Islet precursor cell (in vitro differentiated cells): ENCODE measurements around the gene SNCAIP.
"Not testable (repeated sequence)": the region's sequence is repeated elsewhere in the genome, so short reads cannot be mapped to it uniquely, and the experiment has no call there.

Experiments used
- DNase-seq: peaks from one replicate; pipeline ENCODE4 v3.0.0-alpha.2; 2018

SNCAIP gene

DNA sequence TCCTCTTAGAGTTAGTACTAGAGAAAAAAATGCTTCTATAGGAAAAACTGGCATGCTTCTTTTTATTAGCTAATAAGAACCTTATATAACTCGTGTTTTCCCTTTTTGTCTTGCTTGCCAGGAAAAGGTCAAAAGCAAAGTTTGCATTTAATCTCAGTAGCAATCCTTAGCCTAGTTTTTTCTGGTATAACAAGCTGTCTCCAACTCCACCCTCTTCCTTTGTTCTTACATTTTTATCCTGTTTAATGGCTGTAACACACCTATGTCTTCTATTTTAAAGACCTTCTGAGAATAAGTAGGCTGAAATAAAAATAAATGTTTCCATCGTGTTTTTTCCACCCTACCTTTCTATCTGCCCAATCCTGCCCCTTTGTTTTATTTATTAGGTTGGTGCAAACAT is 158.3 kb downstream of the SNCAIP start:
- no peak for DNase-seq

DNA sequence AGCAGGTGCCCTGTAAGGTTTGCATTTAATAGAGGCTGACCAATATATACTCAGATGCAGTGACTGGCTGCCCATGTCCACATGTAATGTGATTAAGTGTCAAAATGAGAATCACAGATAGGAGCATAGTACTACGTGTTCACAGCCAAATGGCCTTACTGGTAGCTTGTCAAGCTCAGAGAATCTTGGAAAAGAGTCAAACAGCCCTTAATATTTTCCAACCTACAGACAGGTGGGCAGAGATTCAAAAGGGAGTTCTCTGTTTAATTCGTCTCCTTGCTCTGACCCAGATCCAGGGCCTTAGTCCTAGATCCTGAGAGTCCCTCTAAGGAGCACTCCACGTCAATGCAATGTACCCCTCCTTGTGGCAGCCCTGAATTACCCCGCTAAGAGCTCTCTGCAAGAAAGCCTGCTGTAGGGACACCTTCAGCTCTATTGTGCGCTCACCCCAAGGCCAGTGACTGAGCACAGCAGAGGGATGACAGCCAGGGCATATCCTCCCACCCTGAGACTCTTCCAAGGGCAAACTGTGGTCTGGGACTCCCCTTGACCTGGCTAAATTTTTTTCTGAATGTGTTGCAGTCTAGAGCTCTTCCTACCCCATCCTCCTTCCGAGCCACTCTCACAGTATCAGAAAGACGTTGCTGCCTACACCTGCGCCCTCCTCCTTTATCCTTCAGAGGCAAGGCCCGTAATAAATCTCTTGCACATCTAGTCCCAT is 159.2 kb downstream of the SNCAIP start:
- DNase-seq: no peak

DNA sequence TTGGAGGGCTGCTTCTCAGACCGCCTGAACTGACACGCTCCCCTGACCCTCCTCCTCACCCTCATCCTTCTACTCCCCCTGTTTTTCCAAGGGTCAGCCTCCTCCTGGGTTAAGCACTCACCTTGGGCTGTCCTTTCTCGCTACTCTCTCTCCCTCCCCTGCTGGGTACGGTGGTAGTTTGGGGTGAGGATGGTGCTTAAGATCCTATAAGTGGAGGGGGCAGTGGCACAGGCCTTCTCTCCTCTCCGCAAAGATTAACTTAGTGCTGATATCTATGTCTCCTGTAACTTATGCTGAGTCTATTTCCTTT is 159.7 kb downstream of the SNCAIP start:
- no peak for DNase-seq

DNA sequence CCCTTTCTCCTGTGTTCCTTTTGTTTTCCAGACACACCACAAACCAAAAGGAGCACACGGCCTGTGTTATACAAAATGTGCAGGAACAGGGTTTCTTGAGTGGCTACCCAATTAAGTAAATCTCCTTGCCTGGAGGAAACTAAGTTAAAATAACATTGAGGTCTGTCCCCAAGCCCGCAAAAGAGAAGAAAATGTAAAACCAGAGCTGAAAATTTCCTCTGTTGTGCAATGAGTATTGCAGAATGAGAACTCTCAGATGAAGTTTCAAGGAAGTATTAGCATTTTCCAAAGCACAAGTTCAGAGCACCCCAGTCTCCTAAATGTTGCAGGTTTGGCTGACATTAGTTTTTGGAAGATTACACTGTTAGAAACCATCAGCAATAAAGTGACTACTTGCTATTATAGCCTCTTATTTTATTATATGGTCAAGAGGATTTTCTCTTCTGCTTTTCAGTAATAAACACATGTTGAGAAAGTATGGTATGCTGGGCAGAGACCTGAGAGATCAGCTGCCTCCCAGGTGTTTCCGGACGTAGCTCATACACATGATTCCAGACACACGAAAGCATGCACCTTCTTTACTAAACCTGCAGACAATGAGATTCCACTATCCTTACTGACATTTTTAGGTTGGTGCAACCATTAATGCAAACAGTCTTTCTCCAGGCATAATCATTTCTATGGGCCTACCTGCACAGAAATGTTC is 161.3 kb downstream of the SNCAIP start:
- DNase-seq: no peak

DNA sequence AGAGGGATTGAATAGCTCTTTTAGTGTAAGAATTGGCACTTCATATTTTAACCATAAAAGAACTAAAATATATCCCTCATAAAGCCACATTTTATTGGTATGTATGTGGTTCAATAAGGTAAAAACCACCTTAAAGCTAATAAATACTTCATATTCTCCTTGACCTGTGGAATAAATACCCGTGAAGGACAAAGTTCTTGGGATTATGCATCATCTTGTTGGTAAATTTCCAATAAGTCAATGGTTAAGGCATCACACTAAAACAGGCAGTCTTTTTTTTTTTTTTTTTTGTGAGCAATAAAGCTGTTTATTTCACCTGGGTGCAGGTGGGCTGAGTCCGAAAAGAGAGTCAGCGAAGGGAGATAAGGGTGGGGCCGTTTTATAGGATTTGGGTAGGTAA is 161.9 kb downstream of the SNCAIP start:
- no peak for DNase-seq

DNA sequence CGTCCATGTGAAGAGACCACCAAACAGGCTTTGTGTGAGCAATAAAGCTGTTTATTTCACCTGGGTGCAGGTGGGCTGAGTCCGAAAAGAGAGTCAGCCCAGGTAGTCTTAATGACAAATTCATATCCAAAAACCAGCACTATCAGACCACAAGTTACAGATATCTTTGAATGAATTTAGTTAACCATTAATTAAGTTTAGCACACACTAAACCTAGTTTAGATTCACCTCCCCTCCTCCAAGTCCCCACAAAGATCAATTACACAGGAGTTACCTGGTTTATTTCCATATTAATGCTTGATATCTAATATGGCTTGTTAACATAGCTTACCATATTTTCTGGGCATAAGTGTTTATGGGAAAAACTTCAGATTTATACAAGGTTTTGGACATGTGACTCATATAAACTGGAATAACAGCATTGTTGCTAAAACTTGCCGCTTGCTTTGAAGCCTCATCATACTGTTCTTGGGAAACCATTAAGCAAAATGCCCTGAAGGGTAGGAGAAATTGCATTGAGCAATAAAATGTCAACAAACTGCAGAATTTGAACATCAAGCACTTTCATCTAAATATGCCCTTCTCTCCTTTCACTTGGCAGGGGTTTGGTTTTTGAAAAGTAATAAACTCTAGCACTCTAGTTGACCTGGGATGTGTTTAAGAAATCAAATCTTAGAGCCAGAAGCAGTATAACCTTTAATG is 166.9 kb downstream of the SNCAIP start:
- no peak for DNase-seq

DNA sequence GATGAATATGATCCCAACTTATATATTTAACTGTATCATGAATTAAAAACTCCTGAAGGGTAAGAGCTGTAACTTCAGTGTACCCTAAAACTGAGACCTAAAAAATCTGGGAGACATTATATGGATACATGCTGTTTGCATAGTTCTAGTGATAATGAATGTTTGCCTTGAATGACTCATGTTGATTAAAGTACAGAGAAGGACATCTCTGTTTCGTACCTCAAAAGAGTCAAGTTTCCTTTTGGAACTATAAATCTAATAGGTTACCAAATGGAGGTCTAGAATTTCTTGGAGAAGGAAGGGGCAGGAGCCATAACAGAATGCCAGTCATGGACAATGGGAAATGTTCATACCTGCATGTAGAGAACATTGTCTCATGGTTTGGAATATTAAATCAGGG is 168.1 kb downstream of the SNCAIP start:
- DNase-seq: no peak

DNA sequence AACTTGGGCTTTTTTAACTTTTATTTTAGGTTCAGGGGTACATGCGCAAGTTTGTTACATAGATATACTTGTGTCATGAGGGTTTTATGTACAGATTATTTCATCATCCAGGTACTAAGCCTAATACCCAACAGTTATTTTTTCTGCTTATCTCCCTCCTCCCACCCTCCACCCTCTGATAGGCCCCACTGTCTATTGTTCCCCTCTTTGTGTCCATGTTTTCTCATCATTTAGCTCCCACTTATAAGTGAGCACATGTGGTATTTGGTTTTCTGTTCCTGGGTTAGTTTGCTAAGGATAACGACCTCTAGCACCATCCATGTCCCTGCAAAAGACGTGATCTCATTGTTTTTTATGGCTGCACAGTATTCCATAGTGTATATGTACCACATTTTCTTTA is 172.1 kb downstream of the SNCAIP start:
- DNase-seq: no peak

DNA sequence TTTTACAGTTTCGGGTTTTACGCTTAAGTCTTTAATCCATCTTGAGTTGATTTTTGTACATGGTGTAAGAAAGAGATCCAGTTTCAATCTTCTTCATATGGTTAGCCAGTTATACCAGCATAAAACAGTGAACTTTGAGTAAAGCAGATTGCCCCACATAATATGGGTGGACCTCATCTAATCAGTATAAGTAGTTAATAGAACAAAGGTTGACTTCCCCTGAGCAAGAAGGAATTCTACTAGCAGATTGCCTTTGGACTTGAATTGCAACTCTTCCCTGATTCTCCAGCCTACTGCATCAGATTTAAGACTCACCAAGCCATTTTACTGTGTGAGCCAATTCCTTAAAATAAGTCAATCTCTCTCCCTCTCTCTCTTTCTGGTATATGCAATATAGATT is 173.2 kb downstream of the SNCAIP start:
- DNase-seq: no peak

DNA sequence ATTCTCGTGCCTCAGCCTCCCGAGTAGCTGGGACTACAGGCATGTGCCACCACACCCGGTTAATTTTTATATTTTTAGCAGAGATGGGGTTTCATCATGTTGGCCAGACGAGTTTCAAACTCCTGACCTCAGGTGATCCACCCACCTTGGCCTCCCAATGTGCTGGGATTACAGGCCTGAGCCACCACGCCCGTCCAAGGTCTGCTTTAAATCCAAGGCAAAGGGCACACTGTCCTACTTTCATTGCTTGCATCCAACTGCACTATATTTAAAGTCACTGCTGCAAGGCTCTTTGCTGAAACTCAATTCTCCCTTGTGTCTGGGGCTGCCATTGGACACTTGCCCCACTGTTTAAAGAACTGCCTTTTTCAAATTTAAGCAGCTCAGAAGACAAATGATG is 174.6 kb downstream of the SNCAIP start:
- DNase-seq: not testable (repeated sequence)

DNA sequence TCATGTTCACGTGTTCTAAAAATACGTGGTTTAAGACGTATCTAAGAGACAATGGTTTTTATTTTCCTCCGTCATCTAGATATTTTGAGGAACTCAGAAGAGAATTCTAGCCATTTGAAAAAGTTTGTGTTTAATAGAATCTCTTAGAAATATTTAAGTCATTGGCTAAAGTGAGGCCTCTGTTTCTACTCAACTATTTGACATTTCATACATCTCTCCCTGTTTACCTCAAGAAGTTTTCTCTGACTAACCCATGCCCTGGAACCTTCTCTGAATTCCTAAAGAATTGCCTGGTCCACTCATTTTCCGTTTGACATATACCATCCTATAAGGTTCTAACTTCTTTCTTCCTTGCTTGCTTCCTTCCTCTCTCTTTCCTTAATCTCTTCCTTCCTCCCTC is 178.7 kb downstream of the SNCAIP start:
- DNase-seq: no peak

DNA sequence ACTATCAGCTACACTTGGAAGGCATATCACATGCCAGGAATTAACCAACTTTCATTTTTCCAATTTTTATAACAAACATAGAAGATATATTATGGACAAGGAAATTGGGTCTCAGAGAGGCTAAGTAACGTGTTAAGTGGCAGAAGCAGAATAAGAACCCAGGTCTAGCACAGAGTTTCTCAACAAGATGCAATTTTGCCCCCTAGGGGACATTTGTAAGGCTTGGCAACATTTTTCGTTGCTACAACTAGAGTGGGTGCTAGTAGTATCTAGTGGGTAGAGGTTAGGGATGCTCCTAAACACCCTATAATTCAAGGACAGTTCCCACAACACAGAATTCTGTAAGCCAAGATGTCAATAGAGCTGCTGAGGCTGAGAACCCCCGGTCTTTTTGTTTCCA is 180.6 kb downstream of the SNCAIP start:
- no peak for DNase-seq

DNA sequence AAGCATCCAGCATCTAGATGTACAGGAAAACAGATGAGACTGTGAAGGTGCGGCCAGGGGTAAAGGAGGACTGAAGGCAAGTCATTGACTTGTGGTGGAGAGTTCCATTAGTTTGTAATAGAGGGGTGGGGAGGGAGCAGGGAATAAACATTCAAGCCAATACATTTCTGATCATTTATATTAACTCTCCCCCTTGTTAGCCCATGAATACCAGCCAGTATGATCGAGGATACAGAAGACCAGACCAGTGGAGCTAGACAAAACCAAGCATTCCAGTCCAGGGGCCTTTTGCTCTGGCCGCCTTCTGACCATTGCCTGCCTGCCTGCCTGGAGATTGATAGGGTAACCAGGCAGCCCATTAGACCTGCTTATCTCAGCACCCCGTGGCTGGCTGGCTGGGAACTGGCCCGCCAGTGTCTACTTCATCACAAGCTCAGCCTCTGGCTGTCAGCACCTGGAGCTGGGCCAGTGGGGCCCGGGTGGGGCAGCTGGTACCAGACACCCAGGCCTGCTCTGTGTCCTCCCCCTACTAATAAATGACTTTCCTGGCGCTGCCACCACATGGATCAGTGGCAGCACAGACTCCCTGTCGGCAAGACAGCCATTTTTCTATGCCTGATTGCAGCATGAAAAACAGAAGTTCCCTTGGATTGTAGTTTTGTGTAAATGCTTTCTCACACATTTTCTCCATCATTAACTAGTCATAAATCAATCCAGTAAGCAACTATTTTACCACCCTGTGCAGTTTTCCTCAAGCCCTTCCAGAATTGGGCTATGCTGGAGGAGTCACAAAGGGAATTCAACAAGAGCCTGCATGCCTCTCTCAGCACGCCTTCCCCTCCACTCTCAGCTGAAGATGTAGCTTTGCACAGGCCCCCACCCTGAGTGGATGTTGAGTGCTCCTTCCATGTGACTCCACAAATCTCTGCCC is 181.3 kb downstream of the SNCAIP start:
- DNase-seq: peak; percentile 74

DNA sequence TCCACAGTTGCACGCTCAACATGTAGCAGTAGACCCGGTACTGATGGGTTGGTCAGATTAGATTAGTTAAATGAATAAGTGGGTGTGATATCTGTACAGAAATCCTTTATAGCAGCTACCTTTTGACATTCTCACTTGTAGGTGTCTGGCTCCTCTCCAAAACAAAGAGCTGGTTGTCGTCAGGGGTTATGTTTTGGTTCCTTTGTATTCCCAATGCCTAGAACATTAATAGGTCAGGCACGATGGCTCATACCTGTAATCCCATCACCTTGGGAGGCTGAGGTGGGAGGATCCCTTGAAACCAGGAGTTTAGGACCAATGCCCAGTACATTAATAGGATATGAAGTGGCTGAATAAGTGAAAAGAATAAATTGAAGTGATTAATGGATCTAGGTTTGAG is 182.1 kb downstream of the SNCAIP start:
- DNase-seq: no peak

DNA sequence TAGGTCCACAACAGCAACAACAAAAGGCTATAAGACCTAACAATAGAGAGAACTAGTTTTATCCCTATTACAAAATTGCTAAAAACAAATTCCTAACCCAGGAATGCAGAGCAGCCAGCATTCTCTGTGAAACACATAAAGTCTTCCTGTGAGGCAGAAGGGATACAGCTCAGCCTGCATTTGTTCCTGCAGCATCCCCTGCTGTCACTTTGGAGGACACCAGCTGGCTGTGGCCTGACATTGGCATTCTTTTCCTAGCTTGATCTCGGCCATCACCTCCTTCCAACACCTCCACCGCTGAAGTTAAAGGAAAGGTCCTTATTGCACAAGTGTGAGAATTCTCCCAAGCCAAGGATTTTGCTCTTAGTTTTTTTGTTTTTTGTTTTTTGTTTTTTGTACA is 186.1 kb downstream of the SNCAIP start:
- DNase-seq: peak; percentile 73

DNA sequence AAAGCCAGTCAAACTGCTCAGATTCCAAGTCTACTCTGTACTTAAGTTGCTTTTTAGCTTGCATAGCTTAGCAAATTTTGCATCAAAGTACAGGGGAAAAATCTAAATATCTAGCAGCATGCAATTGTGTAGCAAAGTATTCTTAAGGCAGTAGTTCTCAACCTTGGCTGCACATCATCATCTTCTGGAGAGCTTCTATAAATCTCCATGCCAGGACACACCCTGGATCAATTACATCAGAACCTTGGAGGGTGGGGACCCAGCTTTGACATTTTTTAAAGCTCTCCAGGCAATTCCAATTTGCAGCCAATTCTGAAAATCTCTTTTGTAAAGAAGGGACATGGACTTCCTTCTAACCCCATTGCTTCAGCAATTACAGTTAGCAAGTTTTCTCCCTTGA is 187.5 kb downstream of the SNCAIP start:
- no peak for DNase-seq

DNA sequence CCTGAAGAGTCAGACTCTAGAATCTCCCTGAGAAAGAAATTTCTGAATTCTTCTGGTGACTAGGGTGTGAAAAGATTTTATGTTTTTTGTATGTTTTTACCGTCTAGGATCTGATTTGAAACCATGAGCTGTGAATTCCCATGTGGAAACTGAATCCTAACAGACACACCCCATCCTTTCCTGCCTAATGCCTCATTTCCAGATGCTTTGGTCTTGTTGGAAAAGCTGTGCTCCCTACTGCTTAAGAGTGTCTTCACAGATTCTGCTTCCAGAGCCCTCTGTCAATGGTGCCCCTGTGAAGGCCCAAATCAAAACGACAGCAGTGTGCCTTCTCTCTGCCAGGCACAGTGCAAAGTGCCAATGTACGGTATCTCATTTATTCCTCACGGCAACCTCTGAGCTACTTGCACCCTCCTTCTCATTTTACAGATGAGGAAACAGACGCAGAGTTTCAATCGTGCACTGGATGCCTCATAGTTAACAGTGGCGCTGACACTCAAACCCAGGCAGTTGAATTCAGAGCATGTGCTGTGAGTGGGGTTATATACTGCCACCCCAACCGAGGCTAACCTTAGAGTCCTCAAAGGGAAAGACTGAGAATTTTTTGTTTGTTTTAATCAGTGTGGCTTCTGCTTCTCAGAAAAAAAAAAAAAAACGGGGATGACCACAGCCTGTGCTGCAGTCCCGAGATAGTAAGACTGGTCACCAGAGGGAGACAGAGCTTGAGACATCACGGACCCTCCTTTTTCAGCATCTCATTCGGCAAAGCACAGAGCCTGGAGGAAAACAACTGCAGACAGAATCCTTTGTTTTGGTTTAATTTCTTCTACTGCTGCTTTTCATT is 188.4 kb downstream of the SNCAIP start:
- peak; percentile 80 for DNase-seq

DNA sequence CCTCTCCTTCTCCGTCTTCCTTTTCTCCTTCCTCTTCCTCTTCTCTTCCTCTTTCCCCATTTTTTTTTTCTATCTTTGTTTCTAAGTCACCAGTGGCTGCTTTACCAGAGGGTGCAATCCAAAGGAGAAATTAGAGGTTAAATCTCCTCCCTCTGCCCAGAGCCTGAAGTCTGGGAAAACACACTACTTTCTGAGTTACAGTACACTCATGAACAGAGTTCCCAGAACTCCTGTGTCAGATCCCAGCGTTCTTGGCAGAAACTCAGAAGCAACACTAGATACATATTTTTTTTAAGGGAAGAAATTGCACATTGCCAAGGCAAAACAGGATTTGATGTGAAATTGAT is 189.0 kb downstream of the SNCAIP start:
- DNase-seq: no peak

DNA sequence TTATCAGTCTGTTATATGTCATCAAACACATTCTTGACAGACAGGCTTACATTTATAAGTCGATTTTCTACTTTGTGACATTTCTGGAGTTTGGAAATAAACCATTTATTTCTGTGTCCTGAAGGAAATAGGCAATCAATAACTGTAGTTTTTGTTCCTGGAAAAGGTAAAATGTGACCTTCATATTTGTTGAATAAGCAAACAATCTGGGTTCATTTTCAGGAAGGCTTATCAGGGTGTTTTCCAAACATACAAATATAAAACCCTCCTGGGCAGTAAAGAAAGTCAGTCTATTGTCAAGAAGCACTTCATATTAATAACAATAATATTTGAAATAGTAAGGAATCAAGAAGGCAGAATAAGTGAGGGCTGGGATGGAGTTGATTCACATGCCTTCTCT is 195.0 kb downstream of the SNCAIP start:
- DNase-seq: no peak

DNA sequence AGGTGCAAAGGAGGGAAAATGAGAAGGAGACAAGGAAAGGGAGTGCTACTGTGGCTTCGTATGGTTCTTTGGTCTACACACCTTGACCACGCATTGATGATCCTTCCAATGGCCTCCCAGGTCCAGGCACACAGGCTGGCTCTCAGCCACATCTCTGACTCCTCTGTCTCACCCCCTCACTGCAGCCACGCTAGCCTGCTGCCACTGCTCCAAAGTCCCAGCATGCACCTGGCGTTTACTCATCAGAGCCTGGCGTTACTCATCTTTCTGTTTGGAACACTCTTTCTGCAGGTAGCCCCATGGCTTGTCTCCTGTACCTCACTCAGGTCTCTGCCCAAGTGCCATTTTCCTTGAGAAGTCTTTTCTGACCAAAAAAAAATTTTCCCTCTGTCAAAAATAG is 195.5 kb downstream of the SNCAIP start:
- no peak for DNase-seq

DNA sequence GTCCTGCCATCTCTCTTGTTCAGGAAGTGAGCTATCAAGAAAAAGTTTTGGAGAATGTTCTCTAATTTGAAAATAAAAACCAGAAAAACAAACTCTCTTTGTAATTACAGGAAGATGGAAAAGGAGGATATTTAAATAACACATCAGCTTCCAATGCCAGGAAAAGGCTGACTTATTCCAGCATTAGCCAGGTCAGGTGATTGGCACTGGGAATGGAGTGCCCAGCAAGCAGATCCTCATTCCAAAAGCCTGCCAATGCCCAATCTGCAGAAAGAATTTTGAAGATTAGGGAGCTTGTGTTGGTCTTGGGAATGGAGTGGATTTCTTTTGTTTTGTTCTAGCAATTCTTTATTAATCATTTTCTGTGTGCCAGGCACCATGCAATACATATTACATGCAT is 196.6 kb downstream of the SNCAIP start:
- no peak for DNase-seq
